GM18517 (cell line): ENCODE measurements around the gene MAPK8IP2.
"Not testable (repeated sequence)": the region's sequence is repeated elsewhere in the genome, so short reads cannot be mapped to it uniquely, and the experiment has no call there.

Experiments
- ATAC-seq: cut with Tn5 transposase; IDR thresholded peaks from one replicate; pipeline ENCODE4 v1.9.1; 2021; ENCODE audit warnings: mild to moderate bottlenecking, moderate library complexity; ENCODE audit not compliant: unreplicated experiment

MAPK8IP2 gene

DNA sequence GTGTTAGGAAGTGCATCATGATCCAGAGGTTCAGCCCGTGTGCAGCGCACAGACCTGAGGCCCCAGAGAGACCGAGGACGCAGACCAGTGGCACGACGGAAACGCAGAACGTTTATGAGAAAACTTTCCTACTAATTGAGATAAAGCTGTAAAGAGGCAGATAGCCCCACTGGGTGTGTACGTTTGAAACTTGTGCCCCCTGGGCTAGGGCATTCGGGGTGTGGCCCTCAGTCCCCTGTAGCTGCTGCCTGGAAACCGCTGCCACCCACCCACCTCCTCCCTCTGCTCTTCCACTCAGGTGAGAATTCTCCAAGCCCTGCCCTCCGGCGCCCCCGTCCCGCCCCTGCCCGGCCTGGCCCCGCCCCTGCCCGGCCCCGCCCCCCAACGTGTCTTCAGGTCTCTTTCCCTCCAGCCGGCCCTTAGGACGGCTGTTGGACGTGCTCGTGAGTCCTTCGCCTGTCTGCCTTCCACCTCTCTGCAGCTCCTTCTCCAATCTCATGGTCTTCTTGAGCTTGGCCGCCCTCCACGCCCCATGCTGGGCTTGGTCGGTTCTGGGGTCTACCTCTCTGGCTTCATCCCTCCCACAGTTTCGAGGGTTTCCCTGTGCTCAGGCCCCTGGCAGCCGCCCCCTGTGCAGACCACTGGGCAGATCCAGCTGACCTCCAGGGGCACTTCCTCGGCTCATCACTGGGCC, 12.1 kb downstream of the MAPK8IP2 start:
- no peak for ATAC-seq

DNA sequence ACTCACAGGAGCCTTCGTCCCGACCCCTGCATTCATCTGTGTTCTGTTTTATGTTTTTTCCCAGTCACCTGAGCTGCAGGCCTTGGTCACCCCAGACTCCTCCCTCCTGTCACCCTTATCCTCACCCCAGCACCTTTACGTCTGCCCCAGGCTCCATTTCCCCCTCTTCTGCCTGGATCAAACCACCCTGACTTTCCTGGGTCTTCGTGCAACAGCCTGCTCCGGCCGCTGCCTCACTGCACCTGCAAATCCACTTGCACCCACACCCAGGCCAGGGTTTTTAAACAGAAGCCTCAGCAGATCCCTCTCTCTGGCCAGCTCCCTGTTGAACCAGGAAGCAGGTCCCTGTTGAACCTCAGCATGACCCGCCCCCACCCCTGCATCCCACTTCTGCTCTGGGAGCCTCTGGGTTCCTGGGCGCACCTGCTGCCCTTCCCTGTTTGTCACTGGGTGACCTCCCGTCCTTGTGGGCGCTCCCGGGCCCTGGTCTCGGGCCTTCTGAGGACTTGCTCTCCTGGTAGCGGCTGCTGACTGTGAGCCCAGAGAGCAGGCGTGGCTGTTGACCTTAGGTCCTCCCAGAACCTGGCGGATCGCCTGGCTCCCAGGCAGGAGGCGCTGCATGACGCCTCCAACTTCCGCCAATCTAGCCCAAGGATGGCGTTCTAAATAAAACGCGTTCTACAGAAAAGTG, 12.8 kb downstream of the MAPK8IP2 start:
- ATAC-seq = no peak

DNA sequence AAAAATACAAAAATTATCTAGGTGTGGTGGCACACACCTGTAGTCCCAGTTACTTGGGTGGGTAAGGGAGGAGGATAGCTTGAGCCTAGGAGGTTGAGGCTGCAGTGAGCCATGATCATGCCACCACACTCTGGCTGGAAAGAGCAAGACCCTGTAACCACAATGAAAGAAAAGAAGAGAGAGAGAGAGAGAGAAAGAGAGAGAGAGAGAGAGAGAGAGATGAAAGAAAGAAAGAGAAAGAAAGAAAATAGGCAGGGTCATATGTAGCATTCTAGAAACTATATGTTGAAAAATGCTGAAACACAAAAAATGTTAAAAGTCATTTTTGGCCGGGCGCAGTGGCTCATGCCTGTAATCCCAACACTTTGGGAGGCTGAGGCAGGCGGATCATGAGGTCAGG, 13.7 kb downstream of the MAPK8IP2 start:
- not testable (repeated sequence) for ATAC-seq

DNA sequence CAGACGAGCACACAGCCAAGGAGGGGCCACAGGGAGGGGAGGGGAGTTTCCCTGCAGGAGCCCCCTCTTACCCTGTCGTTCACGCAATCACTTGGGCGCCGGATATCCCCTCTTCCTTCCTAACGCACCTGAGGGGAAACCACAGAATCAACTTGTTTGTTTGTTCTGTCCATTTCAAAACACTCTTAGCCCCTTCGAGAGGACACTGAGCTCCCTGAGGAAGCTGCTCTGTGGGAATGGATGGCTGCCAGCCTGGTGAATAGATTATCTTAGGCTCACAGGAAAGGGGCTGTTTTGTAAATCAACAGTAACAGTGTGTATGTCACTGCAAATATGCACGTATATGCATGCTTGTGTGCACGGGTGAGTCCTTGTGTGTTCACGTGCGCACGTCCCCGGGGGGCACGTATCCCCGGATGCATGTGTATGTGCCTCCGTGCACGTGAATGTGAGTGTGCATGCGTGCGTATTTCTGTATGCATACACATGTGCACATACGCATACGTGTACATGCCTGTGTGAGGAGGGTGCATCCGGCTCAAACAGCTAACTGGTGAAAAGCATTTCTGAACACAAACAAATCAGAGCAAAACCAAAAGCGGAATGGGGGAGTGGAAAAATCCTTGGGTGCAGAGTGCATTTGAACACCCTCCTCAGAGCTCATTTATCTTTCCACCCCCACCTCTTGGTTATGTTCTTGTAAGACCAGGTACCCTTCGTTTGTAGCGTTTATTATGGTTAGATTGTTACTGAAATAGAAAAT, 20.2 kb downstream of the MAPK8IP2 start:
- peak; percentile 41 for ATAC-seq

DNA sequence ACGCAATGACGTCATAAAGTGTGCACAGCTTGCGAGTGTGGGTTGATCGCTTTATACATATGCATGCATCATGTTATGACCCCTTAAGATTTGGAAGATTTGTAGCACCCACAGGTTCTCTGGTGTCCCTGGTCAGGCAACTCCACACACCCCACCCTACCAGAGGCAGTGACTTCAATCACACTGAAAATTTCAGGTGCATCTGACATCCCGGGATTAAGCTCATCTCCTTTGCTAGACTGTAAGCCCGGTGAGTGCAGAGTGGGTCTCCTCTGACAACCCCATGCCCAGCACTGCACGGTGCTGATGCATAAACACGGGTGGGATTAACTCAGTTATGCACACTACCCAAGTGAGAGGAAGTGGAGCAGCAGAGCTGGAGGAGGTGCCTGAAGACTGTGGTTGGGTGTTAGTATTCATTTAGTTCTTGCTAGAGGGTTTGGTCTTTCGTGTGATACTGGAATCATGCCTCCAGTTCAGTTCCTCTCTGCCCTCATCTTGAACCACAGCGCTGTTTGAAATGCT, 20.8 kb downstream of the MAPK8IP2 start:
- ATAC-seq = peak; percentile 41

DNA sequence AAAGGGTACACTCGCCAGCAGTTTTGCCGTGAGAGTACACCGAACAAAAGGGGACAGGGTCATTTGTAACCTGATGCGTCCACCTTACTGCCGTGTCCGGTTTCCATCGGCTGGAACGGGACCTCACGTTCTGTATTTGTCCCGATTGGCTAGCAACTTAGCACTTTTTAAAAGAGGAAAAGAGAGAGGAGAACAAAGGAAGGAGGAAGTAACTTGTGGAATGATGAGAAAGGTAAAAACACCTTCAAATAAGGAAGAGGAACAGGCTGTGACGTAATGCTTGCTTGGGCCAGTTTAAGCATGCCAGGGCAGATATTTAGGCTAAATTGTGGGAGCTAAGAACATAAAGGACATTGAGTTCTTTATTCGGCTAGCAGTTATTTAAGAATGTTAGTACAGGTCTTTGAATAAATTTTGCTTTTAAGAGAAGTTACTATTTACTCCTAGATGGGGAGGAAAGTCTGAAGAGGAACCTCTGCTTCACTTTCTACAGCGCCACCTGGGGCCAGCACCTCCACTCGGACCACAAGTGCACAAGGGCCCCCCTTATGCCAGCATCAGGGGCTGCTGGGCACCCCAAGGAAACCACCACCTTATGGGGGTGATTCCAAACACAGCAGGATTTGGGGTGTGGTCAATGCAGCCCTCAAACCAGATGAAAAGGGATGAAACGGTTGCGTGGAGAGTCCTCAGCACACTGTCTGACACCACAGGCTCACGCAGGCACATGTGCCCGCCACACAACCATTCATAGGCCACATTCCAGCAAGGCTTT, 21.5 kb downstream of the MAPK8IP2 start:
- no peak for ATAC-seq

DNA sequence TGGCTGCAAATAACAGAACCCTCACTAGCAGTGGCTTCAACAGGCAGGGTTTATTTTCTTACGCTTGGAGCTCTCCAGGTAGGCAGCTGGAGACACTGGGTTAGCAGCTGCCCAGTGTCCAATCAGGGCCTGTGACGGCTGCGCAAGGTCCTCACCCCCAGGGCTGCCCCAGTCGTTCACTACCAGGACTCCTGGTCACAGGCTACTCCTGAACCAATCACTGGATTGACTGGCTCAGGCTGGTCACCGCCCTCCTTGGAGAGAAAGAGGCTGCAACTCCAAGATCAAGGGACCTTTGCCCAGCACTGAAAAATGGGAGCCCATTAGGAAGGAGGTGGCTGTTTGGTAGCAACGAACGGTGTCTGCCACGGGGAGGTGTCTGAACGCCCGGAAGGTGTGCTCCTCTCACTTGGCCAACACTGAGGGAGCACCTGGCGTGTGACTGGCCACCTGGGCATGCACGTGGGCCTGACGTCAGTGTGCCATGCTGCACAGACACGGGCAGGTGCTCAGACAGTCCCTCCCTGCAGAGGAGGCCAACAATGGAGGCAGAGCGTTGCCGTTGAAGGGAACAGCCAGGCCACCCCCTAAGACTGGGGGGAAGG, 22.2 kb downstream of the MAPK8IP2 start:
- ATAC-seq = no peak

DNA sequence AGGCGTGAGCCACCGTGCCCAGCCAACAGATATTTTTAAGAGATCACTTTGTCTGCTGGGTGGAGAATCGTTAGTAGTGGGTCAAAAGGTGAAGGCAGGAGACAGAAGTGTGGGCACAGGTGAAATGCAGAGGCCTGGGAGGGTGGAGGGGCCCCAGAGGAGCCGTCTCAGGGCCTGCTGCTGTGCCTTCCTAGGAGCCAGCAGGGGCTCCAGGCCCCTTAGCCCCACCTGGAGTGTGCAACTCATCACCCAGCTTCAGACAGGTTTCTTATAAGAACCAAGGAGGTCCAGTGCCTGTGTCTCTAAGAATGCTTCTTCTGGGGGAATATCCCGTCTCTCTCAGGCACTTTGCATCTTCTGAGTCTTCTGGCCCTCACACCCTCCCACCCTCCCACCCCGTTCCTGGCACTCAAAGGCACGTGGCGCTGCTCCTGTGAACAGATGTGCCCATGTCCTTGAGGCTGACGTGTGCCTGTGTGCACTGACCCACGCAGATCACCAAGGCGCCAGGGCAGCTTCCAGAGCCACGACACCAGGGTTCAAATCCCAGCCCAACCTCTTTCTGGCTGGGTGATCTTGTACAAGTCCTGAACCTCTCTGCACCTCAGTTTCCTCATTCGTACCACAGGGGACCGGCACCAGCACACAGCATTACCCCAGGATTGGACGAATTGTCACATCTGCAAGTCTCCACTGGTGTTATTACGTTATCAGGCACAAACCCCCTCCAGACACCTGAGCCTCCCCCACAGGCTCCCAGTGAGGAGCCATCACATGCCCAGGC, 23.9 kb downstream of the MAPK8IP2 start:
- ATAC-seq = no peak

DNA sequence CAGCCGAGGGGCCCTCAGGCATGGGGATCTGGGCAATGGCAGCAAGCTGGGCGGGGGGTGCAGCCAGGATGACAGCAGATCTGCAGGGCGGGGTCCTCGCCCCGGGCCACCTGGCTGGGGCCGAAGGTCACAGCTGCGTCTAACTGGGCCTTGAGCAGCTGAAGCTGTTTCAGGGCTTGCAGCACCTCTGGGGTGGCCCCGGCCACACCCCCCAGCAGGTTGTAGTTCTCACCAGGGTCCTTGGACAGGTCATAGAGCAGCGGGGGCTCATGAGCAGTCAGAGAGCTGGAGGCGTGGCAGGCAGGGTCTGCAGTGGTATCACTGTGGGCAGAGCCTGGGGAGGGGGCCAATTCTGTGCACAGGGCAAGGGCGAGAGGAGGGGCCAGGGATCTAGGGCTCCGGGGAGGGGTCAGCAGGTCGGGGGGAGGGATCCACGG, 24.6 kb downstream of the MAPK8IP2 start:
- ATAC-seq = no peak

DNA sequence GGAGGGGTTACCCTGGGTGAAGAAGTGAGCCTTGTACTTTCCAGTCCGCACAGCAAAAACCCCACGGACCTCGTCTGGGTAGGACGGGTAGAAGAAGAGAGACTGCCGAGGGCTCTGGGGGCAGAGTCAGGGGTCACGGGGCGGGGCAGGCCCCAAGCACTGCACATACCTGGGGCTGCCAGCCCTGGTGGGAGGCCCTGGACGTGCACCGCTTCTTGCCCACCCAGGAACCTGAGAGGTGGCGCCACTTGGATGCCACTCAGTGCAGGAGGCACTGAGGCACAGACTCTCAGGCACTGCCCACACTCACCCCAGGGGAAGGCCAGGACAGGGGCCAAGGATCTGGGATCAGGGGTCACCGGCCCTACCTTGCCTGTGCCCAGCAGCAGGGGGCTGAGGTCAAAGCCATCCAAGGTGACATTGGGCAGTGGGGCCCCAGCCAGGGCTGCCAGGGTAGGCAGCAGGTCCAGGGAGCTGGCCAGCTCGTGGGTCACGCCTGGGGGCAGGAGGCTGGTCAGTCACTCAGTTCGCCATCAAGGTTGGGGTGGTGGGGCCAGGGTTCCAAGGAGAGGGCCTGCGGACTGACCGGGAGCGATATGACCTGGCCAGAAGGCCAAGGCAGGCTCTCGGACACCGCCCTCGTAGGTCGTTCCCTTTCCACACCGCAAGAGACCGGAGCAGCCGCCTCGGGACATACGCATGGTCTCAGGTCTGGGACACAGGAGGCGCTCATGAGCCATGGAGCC, 25.1 kb downstream of the MAPK8IP2 start:
- ATAC-seq = no peak

DNA sequence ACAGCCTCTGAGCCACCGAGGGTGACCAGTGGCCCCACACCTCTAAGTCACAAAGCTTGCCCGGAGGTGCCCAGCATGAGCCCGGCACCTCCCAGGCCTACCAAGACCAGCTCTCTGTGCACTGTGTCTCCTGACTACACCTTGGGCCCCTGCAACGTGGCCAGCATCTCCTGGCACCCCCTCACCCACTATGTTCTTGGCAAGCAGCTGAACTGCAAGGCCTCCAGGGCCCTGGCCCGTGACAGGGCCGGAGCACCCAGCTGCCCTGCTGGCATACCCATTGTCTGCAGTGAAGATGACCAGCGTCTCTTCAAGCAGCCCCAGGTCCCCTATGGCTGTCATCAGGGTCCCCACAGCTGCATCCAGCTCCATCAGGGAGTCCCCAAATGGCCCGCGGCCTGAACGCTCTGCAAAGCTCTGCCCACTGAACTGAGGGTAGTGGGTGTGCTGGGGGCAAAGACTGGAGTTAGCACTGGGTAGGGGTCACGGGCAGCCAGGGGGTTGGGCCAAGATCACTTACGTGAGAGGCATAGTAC, 25.8 kb downstream of the MAPK8IP2 start:
- ATAC-seq = no peak

DNA sequence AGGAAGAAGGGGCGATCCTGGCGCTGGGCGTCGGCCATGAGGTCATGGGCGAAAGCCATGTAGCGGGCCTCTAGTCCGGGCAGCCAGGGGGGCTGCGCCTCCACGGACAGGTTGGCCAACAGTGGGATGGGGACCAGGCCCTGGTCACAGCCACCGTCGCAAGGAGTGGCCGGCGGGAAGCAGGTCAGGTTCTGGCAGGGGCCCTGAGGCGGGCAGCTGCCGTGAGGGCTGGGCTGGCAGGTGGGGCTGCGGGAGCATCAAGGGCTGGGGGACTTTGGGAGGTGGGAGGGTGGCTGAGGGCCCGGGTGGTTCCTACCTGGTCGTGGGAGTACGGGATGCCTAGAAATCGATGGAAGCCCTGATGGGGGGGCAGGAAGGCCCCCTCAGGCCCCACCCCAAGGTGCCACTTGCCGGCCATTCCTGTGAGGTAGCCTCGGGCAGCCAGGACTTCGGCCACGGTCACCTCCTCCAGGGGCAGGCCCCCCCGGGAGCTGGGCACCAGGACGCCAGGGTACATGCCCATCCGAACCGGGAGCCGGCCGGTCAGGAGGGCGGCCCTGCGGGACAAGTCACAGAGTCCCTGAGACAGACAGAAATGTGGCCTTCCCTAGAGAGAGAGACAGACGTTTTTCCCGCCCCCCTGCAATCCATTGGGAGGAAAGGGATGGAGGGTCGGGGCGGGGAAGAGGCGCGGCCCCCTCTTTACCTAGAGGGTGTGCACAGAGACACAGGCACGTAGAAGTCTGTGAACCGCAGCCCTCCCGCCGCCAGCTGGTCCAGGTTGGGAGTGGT, 26.5 kb downstream of the MAPK8IP2 start:
- ATAC-seq = no peak

DNA sequence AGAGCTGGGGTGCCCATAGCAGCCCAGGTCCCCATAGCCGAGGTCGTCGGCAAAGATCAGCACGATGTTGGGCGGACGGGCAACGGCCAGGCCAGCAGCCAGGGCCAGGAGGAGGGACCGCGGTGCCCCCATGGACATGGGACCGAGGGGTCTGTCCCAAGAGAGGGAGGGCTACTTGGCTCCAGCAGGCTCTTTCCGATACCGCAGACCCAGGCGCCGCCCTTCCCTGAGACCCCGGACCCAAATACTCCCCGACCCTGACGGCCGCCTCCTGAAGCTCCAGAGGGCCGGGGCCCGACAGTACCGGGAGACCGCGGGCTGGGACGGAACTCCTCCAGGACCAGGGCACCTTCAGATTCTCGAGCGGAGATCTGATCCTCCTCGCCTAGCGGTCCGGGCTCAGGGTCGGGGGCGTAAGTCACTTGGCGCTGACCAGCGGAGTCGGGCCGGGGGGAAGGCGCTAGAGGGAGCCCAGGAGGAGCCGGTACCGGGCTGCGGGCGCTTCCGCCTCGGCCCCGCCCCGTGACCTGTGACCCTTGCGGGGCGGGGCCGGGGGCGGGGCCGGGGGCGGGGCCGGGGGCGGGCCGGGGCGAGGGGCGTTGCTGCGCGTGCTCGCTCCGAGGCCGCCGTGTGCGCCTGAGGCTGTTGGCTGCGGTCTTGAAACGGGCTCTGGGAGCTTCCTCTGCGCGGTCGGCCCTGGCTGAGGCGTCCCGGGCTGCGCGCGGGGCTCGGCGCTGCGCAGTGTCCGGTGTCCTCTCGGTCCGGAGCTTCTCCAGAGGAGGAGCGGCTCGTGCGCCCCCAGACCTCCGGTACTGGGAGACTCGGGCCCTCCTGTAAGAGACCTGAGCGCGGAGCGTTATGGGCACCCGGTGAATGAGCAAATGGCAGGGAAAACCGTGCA, 27.3 kb downstream of the MAPK8IP2 start, which contains the start of gene ARSA:
ARSA (minus strand) TSS at position 511 of the 901 bp plus-strand sequence; CDS start at position 138, 373 bp downstream.
- ATAC-seq = peak; percentile 58

DNA sequence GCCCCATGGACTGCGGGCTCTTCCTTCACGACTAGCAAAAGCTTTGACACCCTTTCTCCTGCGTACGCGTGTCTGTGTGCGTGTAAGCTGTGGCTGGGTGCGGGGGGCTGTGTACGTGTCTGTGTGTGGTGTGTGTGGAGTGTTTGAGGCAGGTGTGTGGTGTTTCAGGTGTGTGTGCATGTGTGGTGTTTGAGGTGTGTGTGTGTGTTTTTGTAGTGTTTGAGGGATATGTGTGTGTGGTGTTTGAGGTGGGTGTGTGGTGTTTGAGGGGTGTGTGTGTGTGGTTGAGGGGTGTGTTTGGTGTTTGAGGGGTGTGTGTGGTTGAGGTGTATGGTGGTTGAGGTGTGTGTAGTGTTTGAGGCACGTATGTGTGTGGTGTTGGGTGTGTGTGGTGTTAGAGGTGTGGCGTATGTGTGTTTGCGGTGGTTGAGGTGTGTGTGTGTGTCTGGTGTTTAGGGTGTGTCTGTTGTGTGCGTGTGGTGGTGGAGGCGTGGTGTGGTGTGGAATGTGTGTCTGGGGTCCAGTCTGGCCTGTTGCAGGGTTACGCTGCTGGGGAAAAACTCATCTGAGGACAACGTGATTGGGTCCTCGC, 28.0 kb downstream of the MAPK8IP2 start:
- ATAC-seq = no peak

DNA sequence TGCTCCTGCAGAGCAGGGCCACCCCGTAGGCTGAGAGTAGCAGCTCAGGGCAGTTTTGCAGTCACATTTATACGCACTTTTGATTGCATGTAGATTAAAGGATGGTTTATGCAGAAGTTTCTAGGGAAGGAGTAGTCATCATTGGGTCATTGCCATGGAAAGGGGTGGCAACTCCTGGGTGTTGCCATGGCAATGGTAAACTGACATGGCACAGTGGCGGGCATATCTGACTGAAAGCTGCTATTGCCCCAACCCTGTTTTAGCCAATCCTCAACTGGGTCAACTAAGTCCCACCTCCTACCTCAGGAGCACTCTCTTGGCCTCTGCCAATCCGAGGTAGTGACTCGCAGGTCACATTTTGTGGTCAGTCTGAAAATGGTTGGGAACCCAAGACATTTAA, 29.8 kb downstream of the MAPK8IP2 start:
- no peak for ATAC-seq

DNA sequence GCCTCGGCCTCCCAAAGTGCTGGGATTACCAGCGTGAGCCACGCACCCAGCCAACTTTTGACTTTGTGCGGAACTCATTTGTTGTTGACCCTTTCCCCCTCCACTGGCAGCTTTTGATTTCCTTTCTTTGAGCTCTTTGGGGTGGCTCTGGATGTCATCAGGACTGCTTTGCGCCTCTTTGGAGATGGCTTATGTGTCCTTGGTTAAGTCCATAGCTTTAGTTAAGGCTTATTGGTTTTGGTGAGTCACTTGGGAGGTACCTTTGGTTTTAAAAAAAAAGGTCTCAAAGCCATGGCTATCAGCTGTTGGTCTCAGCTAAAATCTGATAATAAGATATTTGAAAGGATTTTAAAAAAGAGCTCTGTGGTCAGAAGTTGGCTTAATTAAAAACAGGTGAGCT, 32.5 kb downstream of the MAPK8IP2 start:
- ATAC-seq = no peak
